Keratinocyte (primary cell): Measurements from ENCODE around the gene CMSS1.

Experiments
- EZH2 ChIP-seq: IDR thresholded peaks from one replicate; pipeline ENCODE4 v1.6.1; 2012; ENCODE audit warnings: inconsistent platforms, mild to moderate bottlenecking, low read length, moderate library complexity
- TF ChIP-seq, protein P1 (sequence below), 3 experiments: IDR thresholded peaks in 1 of 3; conservative IDR thresholded peaks in 1 of 3; optimal IDR thresholded peaks in 1 of 3; 2 replicates in 2 of 3; 3 replicates in 1 of 3; pipeline versions ENCODE3 to v1.5.1; 2011; ENCODE audit warnings: low read length in 3 of 3, mild to moderate bottlenecking in 3 of 3, moderate library complexity in 2 of 3, control low read depth in 1 of 3, inconsistent platforms in 1 of 3; ENCODE audit not compliant: insufficient read depth in 2 of 3; ENCODE audit errors: extremely low read depth in 1 of 3

DNA sequence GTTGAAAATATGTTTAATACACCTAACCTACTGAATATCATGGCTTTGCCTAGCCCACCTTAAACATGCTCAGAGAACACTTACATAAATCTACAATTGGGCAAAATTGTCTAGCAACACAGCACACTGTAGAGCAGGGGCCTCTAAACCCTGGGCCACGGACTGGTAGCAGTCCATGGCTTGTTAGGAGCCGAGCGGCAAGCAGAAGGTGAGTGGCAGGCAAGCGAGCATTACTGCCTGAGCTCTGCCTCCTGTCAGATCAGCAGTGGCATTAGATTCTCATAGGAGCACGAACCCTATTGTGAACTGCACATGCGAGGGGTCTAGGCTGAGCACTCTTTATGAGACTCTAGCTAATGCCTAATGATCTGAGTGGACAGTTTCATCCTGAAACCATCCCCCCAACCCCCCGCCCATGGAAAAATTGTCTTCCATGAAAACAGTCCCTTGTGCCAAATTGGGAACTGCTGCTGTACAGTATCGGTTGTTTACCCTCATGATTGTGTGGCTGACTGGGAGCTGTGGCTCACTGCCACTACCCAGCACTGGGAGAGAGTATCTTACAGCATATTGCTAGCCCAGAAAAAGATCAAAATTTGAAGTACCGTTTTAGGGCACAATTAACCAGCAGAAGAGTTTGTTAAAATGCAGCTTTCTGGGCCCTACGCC is 26.1 kb downstream of the CMSS1 start:
- no peak for TF ChIP-seq EZH2
- TF ChIP-seq, protein P1, sequence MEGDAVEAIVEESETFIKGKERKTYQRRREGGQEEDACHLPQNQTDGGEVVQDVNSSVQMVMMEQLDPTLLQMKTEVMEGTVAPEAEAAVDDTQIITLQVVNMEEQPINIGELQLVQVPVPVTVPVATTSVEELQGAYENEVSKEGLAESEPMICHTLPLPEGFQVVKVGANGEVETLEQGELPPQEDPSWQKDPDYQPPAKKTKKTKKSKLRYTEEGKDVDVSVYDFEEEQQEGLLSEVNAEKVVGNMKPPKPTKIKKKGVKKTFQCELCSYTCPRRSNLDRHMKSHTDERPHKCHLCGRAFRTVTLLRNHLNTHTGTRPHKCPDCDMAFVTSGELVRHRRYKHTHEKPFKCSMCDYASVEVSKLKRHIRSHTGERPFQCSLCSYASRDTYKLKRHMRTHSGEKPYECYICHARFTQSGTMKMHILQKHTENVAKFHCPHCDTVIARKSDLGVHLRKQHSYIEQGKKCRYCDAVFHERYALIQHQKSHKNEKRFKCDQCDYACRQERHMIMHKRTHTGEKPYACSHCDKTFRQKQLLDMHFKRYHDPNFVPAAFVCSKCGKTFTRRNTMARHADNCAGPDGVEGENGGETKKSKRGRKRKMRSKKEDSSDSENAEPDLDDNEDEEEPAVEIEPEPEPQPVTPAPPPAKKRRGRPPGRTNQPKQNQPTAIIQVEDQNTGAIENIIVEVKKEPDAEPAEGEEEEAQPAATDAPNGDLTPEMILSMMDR (optimal IDR thresholded peaks at IDR 0.05 in 1 of 3, IDR thresholded peaks at IDR 0.05 in 1 of 3, conservative IDR thresholded peaks at IDR 0.05 in 1 of 3; ENCODE audit: extremely low read depth in 1 of 3, insufficient read depth in 2 of 3, low read length in 3 of 3), result no peak
